AML-193 (cell line): Measurements from ENCODE around the gene MME.
"Not testable (repeated sequence)": the region's sequence is repeated elsewhere in the genome, so short reads cannot be mapped to it uniquely, and the experiment has no call there.

ENCODE experiments used
- DNase-seq, 2 experiments: peaks; one replicate each; lab custom pipeline; 2025; lab: John Stamatoyannopoulos, UW

MME gene

DNA sequence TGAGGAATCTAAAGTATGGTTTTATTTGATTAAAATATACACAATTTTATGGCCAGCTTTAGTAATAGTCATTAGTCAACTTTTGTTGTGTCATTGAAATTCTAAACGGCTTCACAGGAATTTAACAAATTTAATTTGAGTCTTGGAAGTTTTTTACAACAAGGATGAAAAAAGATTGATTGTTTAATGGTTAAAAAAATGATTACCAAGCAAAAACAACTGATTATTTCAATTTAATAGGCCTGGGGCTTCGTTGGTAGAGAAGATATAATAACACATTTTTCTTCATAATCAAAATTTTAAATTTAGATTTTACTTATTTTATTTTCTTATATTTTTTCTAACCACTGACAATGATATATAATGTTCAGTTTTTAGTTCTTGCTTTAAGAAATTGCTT, 4.4 kb downstream of the MME start:
- DNase-seq = no peak

DNA sequence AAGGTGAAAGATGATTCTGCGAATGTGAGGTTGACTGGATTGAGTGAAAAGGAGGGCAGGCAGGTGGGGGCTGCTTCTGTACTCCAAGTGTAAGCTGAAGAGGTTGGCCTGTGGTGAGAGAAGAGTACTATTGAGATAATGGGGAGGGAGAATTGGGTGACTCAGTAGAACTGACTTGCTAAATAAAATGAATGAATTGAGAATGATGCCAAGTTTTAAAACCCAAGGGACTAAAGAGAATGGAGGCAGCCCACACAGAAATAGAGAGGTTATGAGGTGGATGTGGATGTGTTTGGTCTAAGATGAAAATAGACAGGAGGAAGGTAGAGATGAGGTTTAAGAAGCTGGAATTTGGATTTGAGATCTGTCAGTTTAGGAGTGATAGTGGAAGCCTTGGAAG, 5.9 kb downstream of the MME start:
- DNase-seq = no peak

DNA sequence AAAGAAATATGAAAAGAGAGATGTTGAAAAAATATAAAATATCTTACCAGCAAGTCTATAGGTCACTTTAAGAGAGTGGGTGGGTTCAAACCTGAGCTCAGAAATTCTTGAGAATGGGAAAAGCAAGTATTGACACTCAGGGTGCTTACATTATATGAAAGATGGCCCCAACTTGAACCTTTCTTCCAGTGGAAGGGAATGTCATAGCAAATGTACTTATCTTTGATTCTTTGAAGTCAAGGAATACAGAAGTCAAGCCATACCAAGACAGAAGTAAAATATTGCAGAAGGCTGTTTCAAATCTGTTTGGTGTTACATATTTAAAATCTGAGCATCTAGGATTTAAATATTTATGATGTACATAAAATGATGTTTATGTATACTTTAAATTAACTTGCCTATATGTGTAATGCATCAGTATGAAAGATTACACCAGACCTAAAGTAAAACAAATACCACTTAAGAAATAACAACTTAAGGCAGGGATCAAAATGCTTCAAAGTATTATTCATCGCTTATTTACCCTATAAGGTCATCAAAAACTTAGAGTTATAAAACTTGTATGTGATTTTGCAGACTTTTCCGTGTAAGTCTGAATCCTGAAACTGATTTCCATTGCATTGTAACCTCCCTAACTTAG, 8.7 kb downstream of the MME start:
- DNase-seq = no peak

DNA sequence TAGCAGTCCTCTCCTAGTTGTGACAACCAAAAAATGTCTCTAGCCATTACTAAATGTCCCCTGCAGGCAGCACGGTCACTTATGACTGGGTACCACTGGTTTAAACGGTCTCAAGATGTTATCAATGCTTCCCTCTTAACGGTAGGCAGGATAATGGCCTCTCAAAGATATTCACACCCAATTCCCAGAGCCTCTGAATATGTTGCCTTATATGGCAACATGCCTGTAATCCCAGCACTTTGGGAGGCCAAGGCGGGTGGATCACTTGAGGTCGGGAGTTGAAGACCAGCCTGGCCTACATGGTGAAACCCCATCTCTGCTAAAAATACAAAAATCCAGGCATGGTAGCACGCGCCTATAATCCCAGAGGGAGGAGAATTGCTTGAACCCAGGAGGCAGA, 9.4 kb downstream of the MME start:
- no peak for DNase-seq

DNA sequence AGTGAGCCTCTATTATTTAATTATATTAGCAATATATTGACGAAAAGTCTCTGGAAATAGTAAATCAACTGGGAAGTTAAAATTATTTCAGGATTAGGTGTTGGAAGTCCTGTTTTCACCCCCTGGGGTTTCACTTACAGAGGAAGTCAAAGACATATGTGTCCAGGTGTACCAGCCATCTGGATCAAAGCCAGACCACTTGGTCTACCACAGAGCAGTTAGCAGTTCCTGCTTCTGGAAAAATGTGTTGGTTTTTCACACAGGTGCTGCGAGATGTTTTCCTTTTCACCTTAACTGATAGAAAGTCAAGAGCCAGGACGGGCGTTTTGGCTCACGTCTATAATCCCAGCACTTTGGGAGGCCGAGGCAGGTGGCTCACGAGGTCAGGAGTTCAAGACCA, 13.1 kb downstream of the MME start:
- DNase-seq = no peak

DNA sequence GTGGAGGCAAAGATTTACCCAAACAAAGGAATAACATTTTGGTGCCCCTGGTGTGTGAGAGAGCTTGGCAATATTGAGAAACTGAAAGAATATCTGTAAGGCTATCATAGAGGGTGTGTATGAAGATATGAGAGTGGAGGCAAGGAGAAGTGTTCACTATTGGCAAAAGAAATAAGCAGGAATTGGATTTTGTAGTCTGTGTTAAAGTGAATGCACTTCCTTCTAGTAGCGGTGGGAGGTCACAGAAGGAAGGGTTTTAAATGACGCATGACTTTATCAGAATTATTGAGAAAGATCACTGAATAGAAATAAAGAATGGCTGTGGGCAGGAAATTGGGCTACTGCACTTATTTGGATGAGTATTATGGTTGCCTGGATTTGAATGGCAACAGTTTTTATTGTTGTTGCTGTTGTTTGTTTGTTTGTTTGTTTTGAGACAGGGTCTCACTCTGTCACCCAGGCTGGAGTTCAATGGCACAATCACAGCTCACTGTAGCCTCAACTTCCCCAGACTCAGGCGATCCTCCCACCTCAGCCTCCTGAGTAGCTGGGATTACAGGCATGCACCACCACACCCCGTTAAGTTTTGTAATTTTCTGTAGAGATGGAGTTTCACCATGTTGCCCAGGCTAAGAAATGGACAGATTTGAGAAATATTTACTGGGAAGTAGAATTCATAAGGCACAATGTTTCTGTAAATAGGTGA, 16.3 kb downstream of the MME start:
- no peak for DNase-seq

DNA sequence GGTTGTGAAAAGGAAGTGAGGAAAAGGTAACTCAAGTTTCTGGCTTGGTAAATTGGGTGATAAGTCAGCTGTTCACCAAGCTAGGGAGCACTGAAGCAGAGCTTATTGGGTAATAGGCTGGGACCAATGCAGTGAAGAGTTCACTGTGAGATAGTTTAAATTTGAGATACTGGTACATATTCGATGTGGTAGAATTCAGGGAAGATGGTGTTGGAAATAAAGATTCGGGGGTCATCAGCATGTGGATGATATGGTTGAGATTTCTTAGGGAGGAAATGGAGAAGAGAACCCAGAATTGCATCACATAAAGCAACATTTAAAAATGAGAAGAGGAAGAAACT, 16.9 kb downstream of the MME start:
- DNase-seq = no peak

DNA sequence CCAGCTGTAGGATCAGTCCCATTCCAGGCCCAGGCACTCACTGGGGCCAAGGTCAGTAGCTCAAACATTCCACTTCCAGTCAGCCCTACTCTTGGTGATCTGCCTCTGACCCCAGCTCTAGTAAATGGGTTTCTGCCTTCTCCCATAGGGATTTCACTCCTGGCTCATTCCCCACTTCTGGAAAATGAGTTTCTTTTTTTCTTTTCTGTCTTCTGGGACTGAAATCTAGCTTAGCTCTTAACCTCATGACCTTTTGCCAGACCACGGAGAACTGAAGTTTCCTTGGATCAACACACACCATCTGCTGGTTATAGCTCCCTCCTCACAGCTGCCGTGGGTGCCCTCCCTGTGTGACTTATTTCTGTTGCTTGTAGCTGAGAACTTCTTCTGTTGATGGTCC, 21.3 kb downstream of the MME start:
- no peak for DNase-seq

DNA sequence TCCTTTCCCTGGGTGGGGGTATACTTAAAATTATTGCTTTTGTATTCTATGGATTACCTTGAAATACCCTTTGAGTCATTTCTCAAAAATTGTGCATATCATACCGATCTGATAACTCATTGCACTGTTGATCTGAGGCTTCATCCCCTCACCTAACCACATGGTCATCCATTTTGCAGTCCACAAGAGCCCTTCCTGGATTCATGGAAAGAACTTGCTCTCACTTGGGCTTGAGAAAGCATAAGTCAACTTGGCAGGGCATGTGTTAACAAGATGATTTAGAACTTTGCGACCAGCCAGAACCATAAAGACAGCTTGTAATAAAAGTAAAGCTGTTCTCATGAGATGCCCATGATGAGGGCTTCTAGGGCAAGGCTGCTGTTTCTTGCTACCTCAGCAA, 22.2 kb downstream of the MME start:
- DNase-seq = no peak

DNA sequence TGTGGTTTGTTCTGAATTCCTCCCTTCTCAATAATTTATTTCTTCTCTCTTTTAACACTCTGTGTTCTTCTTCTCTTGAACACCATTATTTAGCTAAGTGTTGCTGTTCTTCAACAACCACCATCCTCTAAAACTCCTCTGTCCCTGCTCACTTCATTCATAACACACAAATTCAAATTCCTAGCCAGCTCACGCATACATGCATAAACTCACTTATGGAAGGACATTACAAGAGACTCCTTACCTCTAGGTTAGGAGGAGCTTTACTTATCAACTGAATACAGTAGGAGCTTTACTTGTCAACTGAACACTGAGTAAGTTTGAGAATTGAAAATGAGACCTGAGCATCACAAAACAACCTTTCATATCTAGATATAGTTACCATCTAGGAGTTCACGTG, 23.6 kb downstream of the MME start:
- no peak for DNase-seq

DNA sequence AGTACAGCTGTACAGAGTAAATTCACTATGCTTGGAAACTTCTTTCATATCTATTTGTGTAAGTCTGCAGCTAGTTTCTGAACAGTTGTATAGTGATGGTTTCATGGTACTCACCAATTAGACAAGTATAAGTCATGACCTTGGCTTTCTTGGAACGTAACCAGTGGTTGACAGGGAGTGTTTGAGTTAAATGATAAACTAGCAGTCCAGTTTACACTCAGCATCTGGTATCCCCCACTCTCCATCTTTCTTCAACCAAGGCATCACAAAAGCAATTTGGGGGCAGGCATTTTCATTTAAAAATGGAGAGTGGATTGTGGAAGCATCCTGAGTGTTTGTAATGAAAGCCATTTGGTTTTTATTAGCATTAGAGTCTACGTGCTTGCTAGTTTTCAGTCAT, 26.0 kb downstream of the MME start:
- DNase-seq = no peak

DNA sequence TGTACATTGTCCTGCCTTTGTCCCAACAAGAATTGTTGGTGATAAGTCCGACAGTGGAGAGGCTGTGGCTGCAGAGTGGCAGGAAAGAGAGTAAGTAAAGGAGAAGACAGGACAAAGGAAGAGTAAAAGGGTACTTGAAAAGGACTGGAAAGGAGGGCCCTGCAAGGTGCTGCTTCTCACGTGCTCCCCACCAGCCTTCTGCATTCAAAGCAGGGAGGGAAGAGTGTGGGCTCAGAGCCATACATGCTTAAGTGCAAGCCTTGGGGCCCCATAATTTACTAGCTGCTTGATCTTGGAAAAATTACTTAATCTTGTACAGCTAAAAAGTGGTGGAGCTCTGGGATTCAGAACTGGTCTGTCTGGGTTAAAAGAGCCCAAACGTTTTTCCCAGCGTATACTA, 29.9 kb downstream of the MME start:
- DNase-seq = no peak

DNA sequence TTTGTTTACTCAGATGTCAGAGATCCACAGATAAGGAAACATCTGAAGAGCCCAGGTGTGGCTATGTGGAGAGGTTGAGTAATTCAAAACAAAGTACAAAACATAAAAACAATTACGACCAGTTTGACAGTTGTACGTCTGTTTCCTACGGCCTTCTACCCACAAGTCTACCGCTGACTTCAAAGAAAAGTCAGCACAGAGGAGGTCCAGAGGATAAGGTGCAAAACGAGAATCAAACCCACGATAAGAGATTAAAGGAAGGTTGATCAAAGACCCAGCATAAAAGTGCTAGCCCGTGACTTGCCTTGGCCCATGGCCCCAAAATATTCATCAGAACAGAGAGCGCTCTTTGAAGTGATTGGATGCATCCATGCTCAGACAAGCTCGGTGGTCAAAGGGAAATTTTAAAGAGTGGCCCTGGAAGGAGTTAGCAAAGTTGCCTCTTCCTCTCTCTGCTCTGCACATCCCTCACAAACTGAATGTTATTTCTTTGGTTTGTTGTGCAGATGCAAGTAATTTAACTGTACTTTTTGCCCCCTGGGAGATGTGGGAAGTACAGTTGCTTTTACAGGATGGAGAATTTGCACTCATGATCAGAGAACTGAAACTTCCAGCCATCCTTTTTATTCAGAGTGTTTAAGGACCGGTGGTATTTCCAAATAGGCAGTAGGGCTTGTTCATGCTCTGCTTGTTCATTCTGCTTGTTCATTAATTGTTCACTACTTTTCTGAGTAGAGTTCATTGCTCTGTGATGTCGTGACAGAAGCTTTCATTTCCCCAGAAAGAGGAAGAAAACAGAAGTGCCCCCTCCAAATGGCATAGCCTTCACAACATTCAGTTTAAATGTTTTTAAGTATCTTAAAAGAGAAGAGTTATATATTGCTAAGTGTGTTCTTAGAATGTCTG, 31.1 kb downstream of the MME start:
- DNase-seq = no peak

DNA sequence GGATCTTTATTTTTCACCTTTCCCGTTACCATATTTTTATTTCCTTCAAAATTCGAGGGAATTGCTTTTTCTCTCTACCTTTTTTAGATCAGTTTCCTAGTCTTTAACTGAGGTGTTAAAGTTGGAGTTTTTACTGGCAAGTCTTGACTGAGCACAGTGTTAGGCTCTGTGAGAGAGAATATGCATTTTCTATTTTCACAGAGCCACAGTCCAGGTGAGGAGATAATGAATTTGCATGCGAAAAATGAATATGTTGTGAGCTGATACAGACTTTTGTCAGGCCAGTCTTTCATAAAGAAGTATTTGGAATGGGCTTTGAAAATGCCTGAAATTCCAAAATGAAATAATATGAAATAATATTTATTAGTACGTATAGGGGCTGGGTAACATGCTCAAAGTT, 31.9 kb downstream of the MME start:
- DNase-seq = no peak

DNA sequence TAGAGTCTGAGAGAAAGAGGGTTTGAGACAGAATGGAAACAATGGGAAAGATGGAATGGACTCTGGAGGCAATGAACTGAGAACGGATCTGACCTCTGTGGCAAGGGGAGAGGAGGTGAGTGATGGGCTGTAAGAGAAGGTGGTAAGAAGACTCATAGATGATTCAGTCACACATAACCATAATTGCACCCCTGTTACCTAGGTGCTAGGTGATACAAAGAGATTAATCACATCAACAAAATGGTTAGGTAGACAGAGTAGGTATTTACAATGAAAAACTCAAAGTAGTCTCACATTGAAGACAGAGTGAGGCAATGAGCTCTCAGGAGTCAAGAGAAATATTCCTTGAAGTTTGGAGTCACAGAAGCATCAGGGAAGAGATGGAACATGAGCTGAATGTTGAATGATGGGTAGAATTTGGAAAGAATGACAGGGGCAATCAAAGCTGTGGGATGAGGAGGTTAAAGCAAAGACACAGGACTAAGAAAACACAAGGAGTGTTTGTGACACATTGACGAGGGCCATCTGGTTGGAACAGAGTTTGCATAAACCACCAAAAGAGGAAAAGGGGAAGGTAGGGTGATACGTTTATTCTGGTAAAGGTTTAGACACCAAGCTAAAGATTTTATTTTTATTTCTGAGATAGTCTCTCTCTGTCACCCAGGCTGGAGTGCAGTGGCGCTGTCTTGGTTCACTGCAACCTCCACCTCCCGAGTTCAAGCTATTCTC, 32.7 kb downstream of the MME start:
- no peak for DNase-seq

DNA sequence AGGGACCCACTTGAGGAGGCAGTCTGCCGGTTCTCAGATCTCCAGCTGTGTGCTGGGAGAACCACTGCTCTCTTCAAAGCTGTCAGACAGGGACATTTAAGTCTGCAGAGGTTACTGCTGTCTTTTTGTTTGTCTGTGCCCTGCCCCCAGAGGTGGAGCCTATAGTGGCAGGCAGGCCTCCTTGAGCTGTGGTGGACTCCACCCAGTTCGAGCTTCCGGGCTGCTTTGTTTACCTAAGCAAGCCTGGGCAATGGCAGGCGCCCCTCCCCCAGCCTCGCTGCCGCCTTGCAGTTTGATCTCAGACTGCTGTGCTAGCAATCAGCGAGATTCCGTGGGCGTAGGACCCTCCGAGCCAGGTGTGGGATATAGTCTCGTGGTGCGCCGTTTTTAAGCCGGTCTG, 44.6 kb downstream of the MME start:
- not testable (repeated sequence) for DNase-seq

DNA sequence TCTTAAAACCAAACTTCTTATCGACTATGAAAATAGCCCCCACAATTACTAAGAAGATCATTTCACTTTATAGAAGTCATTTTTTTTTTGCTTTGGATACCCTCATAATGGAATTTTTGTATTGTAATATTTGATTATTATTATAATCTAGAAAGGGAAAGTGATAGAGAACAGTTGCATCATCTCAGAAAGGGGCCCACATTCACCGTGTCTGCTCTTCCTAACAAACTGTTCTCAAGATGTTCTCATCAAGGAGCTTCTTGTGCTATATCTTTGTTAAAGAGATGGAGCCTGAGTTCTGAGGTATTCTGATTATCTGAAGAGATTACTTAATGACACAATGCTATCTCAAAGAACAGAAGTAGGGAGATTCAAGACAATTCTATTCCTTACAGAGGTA, 49.3 kb downstream of the MME start:
- DNase-seq = no peak

DNA sequence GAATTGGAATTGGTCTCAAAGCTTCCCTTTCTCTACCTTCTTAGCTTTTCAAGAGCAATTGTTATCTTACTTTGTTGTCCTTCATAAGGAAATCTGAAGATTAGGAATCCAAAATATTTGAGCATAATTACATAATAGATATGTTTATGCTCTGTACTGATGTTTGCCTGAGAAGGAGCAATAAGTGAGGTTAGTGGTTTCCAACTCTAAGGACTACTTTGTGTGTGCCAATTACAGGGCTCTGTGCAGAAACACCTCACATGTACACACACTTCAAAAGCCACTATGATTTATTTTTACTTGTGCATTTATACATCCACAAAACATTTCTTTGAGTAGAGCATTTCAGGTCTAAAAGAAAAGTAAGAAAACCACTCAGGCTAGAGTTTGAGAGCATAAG, 49.9 kb downstream of the MME start:
- DNase-seq = no peak

DNA sequence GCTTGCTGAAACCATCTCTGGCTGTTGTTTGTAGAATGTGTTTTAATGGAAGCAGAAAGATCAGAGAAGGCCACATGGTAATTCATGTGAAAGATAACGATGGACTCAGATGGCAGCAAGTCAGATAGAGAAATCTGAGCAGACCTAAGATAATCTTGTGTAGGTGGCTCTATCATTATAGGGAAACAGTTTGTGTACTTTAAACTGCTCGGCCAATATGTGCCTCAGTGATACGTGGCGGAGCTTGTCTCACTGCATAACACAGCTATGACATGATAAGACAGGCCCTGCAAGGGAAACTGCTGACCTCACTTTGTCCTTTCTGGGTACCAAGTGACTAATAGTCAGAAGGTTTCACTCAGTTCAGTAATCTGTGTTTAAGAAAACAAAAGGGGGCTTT, 51.0 kb downstream of the MME start:
- DNase-seq = no peak

DNA sequence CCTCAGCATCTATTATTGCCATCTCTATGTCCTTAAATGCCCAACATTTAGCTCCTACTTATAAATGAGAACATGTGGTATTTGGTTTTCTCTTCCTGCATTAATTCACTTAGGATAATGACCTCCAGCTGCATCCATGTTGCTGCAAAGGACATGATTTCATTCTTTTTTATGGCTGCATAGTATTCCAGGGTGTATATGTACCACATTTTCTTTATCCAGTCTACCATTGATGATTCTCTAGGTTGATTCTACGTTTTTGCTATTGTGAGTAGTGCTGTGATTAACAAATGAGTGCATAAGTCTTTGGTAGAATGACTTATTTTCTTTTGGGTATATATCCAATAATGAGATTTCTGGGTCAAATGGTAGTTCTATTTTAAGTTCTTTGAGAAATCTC, 54.2 kb downstream of the MME start:
- DNase-seq = not testable (repeated sequence)

DNA sequence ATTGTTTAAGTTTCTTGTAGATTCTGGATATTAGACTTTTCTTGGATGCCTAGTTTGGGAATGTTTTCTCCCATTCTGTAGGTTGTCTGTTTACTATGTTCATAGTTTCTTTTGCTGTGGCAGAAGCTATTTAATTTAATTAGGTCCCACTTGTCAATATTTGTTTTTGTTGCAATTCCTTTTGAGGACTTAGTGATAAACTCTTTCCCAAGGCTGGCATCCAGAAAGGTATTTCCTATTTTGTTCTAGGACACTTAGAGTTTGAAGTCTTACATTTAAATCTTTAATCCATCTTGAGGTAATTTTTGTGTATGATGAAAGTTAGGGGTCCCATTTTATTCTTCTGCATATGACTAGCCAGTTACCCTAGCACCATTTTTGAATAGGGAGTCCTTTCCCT, 54.9 kb downstream of the MME start:
- DNase-seq = no peak

DNA sequence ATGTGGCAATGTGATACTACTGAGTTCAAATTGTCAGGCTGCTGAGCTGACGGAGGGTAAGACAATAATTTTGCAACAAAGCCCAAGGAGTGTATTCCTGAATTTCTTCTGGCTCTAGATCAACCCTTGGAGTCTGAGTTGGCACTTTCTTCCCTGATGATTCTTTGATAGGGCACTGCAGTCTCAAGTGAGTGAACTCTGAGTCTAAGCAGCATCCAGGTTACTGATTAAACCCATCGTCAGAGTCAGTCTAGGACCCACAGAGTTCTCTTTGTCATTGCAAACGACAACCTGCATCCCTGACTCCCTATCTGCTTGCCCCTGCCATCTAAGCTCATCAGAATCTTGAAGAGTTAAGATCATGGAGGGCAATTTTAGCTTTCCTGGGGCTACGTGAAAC, 58.6 kb downstream of the MME start:
- no peak for DNase-seq

DNA sequence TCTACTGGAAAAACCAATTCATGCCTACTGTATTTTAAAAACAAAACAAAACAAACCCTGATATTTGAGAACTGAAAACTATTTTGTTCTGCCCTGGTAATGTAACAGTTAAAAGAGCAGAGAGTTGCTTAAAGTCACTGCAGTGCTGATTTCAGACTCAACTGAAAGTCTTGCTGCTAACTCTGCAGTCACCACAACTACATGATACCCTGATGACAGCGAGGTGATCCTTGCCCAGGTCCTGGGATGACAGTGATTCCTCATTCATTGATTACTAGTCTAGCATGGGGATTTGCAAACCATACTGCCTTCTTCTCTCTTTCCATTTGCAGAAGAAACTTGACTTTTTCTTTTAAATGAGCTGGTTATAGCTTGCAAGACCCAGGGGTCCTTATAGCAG, 67.5 kb downstream of the MME start:
- DNase-seq = no peak
